SK-N-MC (cell line): ENCODE measurements around the gene SHANK3.

Experiments
- EZH2 ChIP-seq: fragments of 200-600 bp; sonication (generic); IDR thresholded peaks from one replicate; pipeline ENCODE4 v1.6.1; 2017; ENCODE audit warnings: antibody characterized with exemption
- FOXP2 ChIP-seq: optimal IDR thresholded peaks from 2 replicates; pipeline ENCODE3; 2011; ENCODE audit warnings: mild to moderate bottlenecking, moderate library complexity; ENCODE audit not compliant: insufficient read depth; ENCODE audit errors: extremely low read length, control extremely low read depth
- POLR2AphosphoS5 ChIP-seq: IDR thresholded peaks from 2 replicates; pipeline ENCODE4 v1.6.1; 2012; ENCODE audit warnings: mild to moderate bottlenecking, low read depth, low read length, borderline replicate concordance

- TF ChIP-seq POLR2AphosphoS5 (no peak), EZH2 (no peak), FOXP2 (no peak)
Observed at GRCh38 chr22:50672471-50673230, at the start of gene SHANK3.
